Peyer's patch (tissue), 4 donors: ENCODE data around the gene INTS11. TPM values are rescaled to one million over a fixed set of nuclear protein-coding genes. Genes with fewer than 3 reads are reported as not detected.

Experiments used
- DNase-seq, 3 donors: peaks; one replicate each; pipeline ENCODE4 v3.0.0-alpha.2; 2017 to 2019
- H3K27ac ChIP-seq, 4 donors: fragments of 200-600 bp; sonication (generic); one replicate each; pipeline ENCODE4 v1.5.1; 2016 to 2019
- H3K27me3 ChIP-seq, 2 donors: fragments of 200-600 bp; sonication (generic); one replicate each; pipeline ENCODE4 v1.5.1; 2019
- H3K36me3 ChIP-seq, 3 donors: fragments of 200-600 bp; sonication (generic); one replicate each; pipeline ENCODE4 v1.5.1; 2016 to 2019
- H3K4me1 ChIP-seq, 4 donors: fragments of 200-600 bp; sonication (generic); one replicate each; pipeline ENCODE4 v1.5.1; 2016 to 2019
- H3K4me3 ChIP-seq, 4 donors: fragments of 200-600 bp; sonication (generic); 1 replicate in 3 of 4; 2 replicates in 1 of 4; pipeline ENCODE4 v1.5.1; 2016 to 2019; ENCODE audit warnings: mild to moderate bottlenecking in 1 of 4
- H3K9me3 ChIP-seq, 4 donors: fragments of 200-600 bp; sonication (generic); one replicate each; pipeline ENCODE4 v1.5.1; 2016 to 2019; ENCODE audit warnings: mild to moderate bottlenecking in 1 of 4
- POLR2A ChIP-seq, 2 donors: fragments of 450-650 bp; IDR thresholded peaks; one replicate each; pipeline ENCODE4 v1.5.1; 2017; ENCODE audit warnings: antibody characterized with exemption in 2 of 2, mild to moderate bottlenecking in 2 of 2, moderate library complexity in 2 of 2
- total RNA-seq, 4 donors: library from RNA; depleted of rRNA; stranded (reverse); fragments of >200 nt; gene quantifications; one replicate each; pipeline ENCODE4 v1.1.0, GENCODE V29; 2016
- TF ChIP-seq, protein P1 (sequence below), 6 experiments: fragments of 450-650 bp in 4 of 6; fragments of 200-600 bp in 2 of 6; sonication (generic) in 1 of 6; IDR thresholded peaks; one replicate each; pipeline ENCODE4 v1.5.1; 2017 to 2019; ENCODE audit warnings: antibody characterized with exemption in 6 of 6, mild to moderate bottlenecking in 3 of 6, moderate library complexity in 1 of 6

The INTS11 gene
- total RNA-seq, 4 donors from 2014 or later = 146 to 359 (median 273) TPM

DNA sequence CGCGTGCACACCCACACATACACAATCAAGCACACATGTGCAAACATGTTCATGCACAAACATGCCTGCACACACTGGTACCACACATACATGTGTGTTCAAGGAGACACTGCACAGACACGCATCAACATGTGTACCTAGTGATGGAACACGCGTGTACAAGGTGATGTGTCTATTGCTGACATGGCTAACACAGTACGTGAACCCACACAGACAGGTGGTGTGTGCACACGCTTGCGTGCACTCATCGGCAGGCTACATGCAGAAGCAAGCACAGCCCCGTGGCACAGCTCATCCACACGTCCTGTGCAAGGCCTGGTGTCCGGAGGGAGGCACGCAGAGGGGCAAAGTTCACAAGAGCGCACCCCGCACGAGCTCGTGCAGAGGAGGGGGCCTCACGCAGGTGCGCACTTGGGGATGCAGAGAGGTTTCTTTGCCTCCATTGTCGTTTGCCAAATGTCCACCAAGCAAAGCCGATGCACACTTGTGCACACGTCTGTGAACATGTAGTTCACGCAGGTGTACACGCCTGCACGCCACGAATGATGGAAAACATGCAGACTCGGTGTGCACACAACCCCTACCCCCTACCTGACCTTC, 17.7 kb downstream of the INTS11 start:
- no peak for TF ChIP-seq POLR2A (IDR thresholded peaks at IDR 0.05)
- TF ChIP-seq, protein P1, sequence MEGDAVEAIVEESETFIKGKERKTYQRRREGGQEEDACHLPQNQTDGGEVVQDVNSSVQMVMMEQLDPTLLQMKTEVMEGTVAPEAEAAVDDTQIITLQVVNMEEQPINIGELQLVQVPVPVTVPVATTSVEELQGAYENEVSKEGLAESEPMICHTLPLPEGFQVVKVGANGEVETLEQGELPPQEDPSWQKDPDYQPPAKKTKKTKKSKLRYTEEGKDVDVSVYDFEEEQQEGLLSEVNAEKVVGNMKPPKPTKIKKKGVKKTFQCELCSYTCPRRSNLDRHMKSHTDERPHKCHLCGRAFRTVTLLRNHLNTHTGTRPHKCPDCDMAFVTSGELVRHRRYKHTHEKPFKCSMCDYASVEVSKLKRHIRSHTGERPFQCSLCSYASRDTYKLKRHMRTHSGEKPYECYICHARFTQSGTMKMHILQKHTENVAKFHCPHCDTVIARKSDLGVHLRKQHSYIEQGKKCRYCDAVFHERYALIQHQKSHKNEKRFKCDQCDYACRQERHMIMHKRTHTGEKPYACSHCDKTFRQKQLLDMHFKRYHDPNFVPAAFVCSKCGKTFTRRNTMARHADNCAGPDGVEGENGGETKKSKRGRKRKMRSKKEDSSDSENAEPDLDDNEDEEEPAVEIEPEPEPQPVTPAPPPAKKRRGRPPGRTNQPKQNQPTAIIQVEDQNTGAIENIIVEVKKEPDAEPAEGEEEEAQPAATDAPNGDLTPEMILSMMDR (IDR thresholded peaks at IDR 0.05) = no peak
- peak in 1 of 3 donors; percentile 63 for DNase-seq
- Histone ChIP-seq H3K36me3 (peaks cover 0 to 17% (median 0%) of the 10 kb centered on the region in 3 donors), H3K27me3 (no peaks in the 10 kb centered on the region), H3K27ac (peak overlapping the region; percentile 89 to 94 (median 92)), H3K9me3 (no peaks in the 10 kb centered on the region), H3K4me3 (peak overlapping the region; percentile 77 to 96 (median 83)), H3K4me1 (peaks cover 12 to 54% (median 38%) of the 10 kb centered on the region in 4 donors)

DNA sequence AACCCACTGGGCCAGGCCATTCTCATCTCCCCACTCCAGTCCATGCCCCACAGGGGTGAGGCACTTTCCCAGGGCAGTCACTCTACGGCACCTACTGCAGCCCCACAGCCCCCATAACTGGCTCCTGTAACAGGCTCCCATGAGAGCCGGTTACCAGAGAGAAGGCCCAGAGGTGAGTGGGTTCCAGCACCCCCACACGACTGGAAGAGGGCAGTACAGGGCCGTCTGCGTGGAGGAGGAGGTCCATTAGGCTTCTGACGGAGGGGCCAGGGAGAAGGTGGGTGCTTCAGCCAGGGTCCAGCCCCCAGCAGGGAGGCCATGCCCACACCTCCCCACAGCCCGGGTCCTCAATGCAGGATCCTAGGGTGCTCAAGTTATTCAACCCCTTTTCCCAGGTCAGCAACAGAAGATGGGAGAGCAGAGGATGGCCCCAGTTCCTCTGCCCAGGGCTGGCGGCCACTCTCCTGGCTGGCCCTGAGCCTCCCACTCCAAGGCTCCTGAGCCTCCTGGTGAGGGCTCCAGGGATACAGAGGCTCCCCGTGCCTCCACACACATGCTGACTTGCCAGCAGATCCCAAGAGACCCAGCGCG, 18.3 kb downstream of the INTS11 start:
- H3K27ac ChIP-seq = peak overlapping the region; percentile 69 to 94 (median 78)
- no peak for TF ChIP-seq POLR2A (IDR thresholded peaks at IDR 0.05)
- TF ChIP-seq, protein P1 (IDR thresholded peaks at IDR 0.05) = no peak
- no peak for DNase-seq
- H3K9me3 ChIP-seq = no peaks in the 10 kb centered on the region
- peaks cover 0 to 11% (median 0%) of the 10 kb centered on the region in 3 donors for H3K36me3 ChIP-seq
- H3K4me3 ChIP-seq = peak overlapping the region; percentile 32 to 96 (median 78)
- peaks cover 12 to 54% (median 38%) of the 10 kb centered on the region in 4 donors for H3K4me1 ChIP-seq
- no peaks in the 10 kb centered on the region for H3K27me3 ChIP-seq

DNA sequence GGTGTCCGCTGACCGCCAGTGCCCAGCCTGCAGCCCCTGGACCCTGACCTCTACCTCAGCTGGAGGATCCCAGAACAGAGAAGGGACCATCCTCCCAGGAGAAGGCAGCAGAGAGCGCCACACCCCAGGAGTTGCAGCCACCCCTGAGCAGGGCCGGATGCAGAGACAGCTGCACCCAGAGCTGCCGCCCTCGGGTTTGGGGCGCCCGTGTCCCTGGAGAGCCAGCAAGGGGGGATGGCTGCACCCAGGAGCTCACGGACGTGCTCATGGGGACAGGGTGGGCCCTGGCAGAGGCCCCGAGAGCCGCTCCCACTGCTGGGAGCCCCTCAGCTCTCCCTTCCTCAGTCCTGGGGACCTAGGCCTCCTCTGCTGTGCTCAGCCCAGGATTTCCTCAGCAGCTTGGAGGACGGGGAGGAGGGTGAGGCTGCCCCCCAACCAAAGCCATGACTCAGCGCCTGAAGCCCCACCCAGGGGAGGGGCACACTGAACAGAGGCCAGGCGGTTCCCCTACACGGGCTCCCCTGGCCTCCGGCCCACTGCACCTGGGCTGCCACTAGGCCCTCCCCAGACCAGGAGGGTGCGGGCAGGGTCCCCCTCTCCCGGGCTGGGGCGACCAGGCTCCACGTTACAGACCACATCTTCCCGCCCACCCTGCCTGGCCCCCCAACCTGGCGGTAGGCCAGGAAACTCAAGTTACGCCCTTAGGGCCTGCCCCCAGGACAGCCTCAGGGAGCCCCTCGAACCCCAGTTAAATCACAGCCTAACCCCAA, 19.0 kb downstream of the INTS11 start:
- TF ChIP-seq, protein P1 (IDR thresholded peaks at IDR 0.05) = peak in 4 of 6 experiments; percentile 2 to 25 (median 18)
- TF ChIP-seq POLR2A (IDR thresholded peaks at IDR 0.05) = peak in 1 of 2 donors; percentile 1
- Histone ChIP-seq H3K27me3 (no peaks in the 10 kb centered on the region), H3K9me3 (no peaks in the 10 kb centered on the region), H3K4me1 (peaks cover 12 to 54% (median 38%) of the 10 kb centered on the region in 4 donors), H3K4me3 (peak overlapping the region; percentile 32 to 96 (median 78)), H3K27ac (peak overlapping the region; percentile 69 to 94 (median 78)), H3K36me3 (peaks cover 0 to 4% (median 0%) of the 10 kb centered on the region in 3 donors)
- DNase-seq = peak; percentile 78 to 90 (median 82)

DNA sequence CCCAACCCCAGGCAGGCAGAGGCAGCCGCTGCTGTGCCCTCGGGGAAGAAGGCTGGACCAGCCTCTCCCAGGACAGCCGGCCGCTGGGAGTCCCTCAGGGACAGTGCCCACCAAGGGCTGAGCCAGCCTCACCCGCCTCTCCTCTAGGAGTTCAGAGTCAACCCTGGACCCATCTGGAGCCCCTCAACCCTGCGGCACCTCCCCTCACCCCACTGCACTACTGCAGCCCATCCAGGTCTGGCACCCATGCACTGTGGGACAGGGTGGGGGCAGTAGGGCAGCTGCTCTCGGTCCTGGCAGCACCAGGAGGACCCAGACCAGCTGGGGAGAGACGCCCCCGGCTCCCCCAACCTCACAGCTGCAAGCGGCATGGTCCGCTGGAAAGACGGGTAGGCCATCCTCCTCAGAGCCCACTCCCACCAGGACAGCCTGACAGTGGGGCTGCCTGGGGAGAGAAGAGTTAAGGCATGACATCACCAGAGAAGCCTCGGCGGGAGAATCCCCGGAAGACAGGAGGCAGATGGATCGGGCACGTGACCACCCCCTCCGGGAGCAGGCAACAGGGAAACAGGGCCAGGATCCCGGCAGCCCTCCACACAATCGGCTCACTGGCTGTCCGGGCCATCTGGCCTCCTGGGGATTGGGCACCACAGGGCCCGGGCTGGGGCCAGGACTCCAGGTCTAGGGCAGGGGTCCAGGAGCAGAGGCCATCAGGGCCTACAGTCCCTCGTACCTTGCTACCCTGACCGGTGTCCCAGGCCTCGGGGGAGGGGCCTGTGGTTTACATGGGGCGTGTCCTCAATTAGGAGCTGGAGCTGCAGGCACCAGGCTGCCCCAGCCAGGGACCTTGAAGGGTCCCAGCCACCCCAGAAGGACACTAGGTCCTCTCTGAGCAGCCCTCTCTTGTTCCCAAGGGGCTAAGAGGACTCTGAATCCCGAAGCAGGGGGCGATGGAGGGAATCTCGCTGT, 19.8 kb downstream of the INTS11 start:
- H3K4me1 ChIP-seq = peaks cover 12 to 47% (median 37%) of the 10 kb centered on the region in 4 donors
- peak; percentile 37 to 81 (median 80) for DNase-seq
- no peaks in the 10 kb centered on the region for H3K36me3 ChIP-seq
- peak overlapping the region; percentile 32 to 96 (median 78) for H3K4me3 ChIP-seq
- H3K27ac ChIP-seq = peak overlapping the region; percentile 69 to 94 (median 78)
- no peaks in the 10 kb centered on the region for H3K9me3 ChIP-seq
- TF ChIP-seq, protein P1 (IDR thresholded peaks at IDR 0.05) = no peak
- no peak for TF ChIP-seq POLR2A (IDR thresholded peaks at IDR 0.05)
- H3K27me3 ChIP-seq = no peaks in the 10 kb centered on the region

DNA sequence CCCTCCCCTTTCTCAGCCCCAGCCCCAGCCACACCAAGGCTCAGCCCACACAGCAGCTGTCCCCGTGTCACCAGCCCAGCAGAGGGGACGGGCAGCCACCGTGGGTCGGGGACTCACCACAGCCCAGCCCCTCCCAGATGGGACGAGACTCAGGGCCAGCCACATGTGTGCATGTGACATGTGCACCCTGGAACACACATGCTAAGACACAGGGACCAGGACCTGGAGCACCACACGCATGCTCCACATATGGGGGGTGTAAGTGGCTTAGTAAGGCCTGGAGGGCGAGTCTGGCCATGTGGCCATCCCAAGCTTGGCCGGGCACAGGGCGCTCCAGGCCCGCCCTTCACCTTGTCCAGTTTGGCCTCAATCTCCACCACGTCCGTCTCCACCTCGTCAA, 20.7 kb downstream of the INTS11 start:
- Histone ChIP-seq H3K9me3 (no peaks in the 10 kb centered on the region), H3K4me3 (no peak overlapping the region)

More for the DNA sequence above, 20.7 kb downstream of the INTS11 start:
- H3K27ac ChIP-seq = peak overlapping the region in 2 of 4 donors; percentile 9 to 74
- H3K36me3 ChIP-seq = no peaks in the 10 kb centered on the region
- no peak for DNase-seq
- peaks cover 12 to 39% (median 30%) of the 10 kb centered on the region in 4 donors for H3K4me1 ChIP-seq
- TF ChIP-seq POLR2A (IDR thresholded peaks at IDR 0.05) = no peak
- TF ChIP-seq, protein P1 (IDR thresholded peaks at IDR 0.05) = no peak
- H3K27me3 ChIP-seq = no peaks in the 10 kb centered on the region
